Endothelial cell of umbilical vein (primary cell): ENCODE data around the gene DIP2C. TPM values are rescaled to one million over a fixed set of nuclear protein-coding genes. Genes with fewer than 3 reads are reported as not detected.

Experiments
- BruUV-seq: library from RNA; stranded (reverse); fragments of 400-500 nt; replicated peaks from 2 replicates; lab custom pipeline; 2021; lab: Mats Ljungman, UMichigan
- CTCF ChIA-PET: fragments of 300-600, 350-600 bp; sonication (Branson Sonifier 250); formaldehyde crosslinking; loops from one replicate; lab custom pipeline; 2021; ENCODE audit warnings: antibody characterized with exemption, inconsistent platforms; lab: Charles Lee
- POLR2A ChIA-PET: fragments of 300-600, 350-600 bp; sonication (Branson Sonifier 250); formaldehyde crosslinking; loops from one replicate; lab custom pipeline; 2021; ENCODE audit warnings: antibody characterized with exemption, inconsistent platforms; lab: Charles Lee
- DNase-seq: peaks from one replicate; pipeline ENCODE4 v3.0.0-alpha.2; 2011; ENCODE audit warnings: low read depth, low spot score
- FAIRE-seq: peaks from 2 replicates; lab custom pipeline; 2011; peaks lifted over from hg19 to GRCh38; lab: Jason Lieb, UNC
- H2AFZ ChIP-seq: 2 replicates; pipeline ENCODE4 v1.6.0; 2012; ENCODE audit warnings: low read depth, low read length, control low read depth, inconsistent platforms
- H3K27ac ChIP-seq: 2 replicates; pipeline ENCODE4 v1.5.1; 2011; ENCODE audit warnings: low read depth, mild to moderate bottlenecking, control low read depth, low read length, moderate library complexity; ENCODE audit not compliant: insufficient read depth
- H3K27me3 ChIP-seq, 2 experiments: 2 replicates each; pipeline versions ENCODE4 v1.6.0 to v1.6.1; 2011; ENCODE audit warnings: low read length in 2 of 2, mixed read lengths in 1 of 2; ENCODE audit not compliant: control insufficient read depth in 2 of 2, insufficient read depth in 2 of 2
- H3K36me3 ChIP-seq, 2 experiments: 2 replicates in 1 of 2; 3 replicates in 1 of 2; pipeline ENCODE4 v1.5.1; 2011; ENCODE audit warnings: low read length in 2 of 2, mild to moderate bottlenecking in 1 of 2, moderate library complexity in 1 of 2; ENCODE audit not compliant: control insufficient read depth in 2 of 2, insufficient read depth in 2 of 2; ENCODE audit errors: extremely low read depth in 1 of 2
- H3K4me1 ChIP-seq: 3 replicates; pipeline ENCODE4 v1.5.1; 2011; ENCODE audit warnings: mild to moderate bottlenecking, low read length; ENCODE audit not compliant: control insufficient read depth, insufficient read depth; ENCODE audit errors: extremely low read depth
- H3K4me2 ChIP-seq: 2 replicates; pipeline ENCODE4 v1.6.1; 2011; ENCODE audit warnings: low read length, control low read depth, mixed read lengths; ENCODE audit not compliant: insufficient read depth
- H3K4me3 ChIP-seq, 3 experiments: fragments of 200-600 bp in 1 of 3; sonication (generic), shearing (Covaris generic) in 1 of 3; replicated peaks in 1 of 3; 2 replicates each; pipeline ENCODE4 v1.5.1; 2011 to 2016; ENCODE audit warnings: control low read depth in 3 of 3, low read length in 3 of 3, mild to moderate bottlenecking in 2 of 3, inconsistent platforms in 1 of 3, low read depth in 1 of 3, moderate library complexity in 1 of 3; ENCODE audit not compliant: insufficient read depth in 1 of 3
- H3K79me2 ChIP-seq: 2 replicates; pipeline ENCODE4 v1.6.0; 2012; ENCODE audit warnings: low read length, inconsistent platforms; ENCODE audit not compliant: control insufficient read depth, insufficient read depth
- H3K9ac ChIP-seq: replicated peaks from 2 replicates; pipeline ENCODE3; 2011; ENCODE audit warnings: low read length, control low read depth; ENCODE audit not compliant: insufficient read depth; ENCODE audit errors: extremely low read depth
- H3K9me1 ChIP-seq: replicated peaks from 3 replicates; pipeline ENCODE4 v1.6.0; 2011; ENCODE audit warnings: mild to moderate bottlenecking, low read length; ENCODE audit not compliant: control insufficient read depth, insufficient read depth; ENCODE audit errors: extremely low read depth
- H3K9me3 ChIP-seq: replicated peaks from 2 replicates; pipeline ENCODE4 v1.5.1; 2012; ENCODE audit warnings: low read length, inconsistent platforms; ENCODE audit not compliant: control insufficient read depth, insufficient read depth
- H4K20me1 ChIP-seq: replicated peaks from 2 replicates; pipeline ENCODE3; 2011; ENCODE audit warnings: mild to moderate bottlenecking, low read length; ENCODE audit not compliant: control insufficient read depth, insufficient read depth; ENCODE audit errors: extremely low read depth
- EZH2 ChIP-seq: IDR thresholded peaks from 2 replicates; pipeline ENCODE4 v1.6.1; 2012; ENCODE audit warnings: borderline replicate concordance, low read depth, mild to moderate bottlenecking, moderate library complexity, low read length, inconsistent platforms; ENCODE audit not compliant: severe bottlenecking
- FOS ChIP-seq: IDR thresholded peaks from 2 replicates; pipeline ENCODE4 v1.6.1; 2011; ENCODE audit warnings: mild to moderate bottlenecking, low read length, moderate library complexity, borderline replicate concordance; ENCODE audit not compliant: insufficient read depth
- GATA2 ChIP-seq: IDR thresholded peaks from 2 replicates; pipeline ENCODE4 v1.7.0; 2011; ENCODE audit warnings: low read depth, mild to moderate bottlenecking, moderate library complexity, mixed read lengths, low read length; ENCODE audit not compliant: insufficient read length, insufficient read depth
- JUN ChIP-seq: IDR thresholded peaks from 2 replicates; pipeline ENCODE4 v1.6.1; 2011; ENCODE audit warnings: borderline replicate concordance, low read depth; ENCODE audit not compliant: insufficient read length, insufficient read depth
- MAX ChIP-seq: IDR thresholded peaks from 2 replicates; pipeline ENCODE4 v1.6.1; 2011; ENCODE audit not compliant: insufficient read depth, insufficient read length
- MYC ChIP-seq: IDR thresholded peaks from one replicate; pipeline ENCODE4 v1.6.1; 2011; ENCODE audit warnings: mild to moderate bottlenecking, low read depth, low read length
- POLR2A ChIP-seq: IDR thresholded peaks from 2 replicates; pipeline ENCODE4 v1.6.1; 2012; ENCODE audit warnings: low read depth, mild to moderate bottlenecking, control low read depth, low read length
- POLR2AphosphoS5 ChIP-seq: IDR thresholded peaks from 2 replicates; pipeline ENCODE4 v1.6.1; 2012; ENCODE audit warnings: low read depth, mild to moderate bottlenecking, control low read depth, low read length, moderate library complexity; ENCODE audit not compliant: insufficient read depth
- dilution Hi-C: fragments of 300-500 bp; cut with MboI; formaldehyde crosslinking; loops from one replicate; pipeline ENCODE4 v1.15.0; 2019; ENCODE audit warnings: low sequenced_read_pairs; ENCODE audit not compliant: extremely low pct_ligation_motif_present
- intact Hi-C: fragments of 100-400 bp; cut with micrococcal nuclease; formaldehyde crosslinking; loops from one replicate; pipeline ENCODE4 v1.10.0; 2022
- polyA plus RNA-seq, 4 experiments: library from polyadenylated mRNA; depleted of rRNA in 3 of 4; stranded (reverse) in 3 of 4; unstranded in 1 of 4; fragments of >200 nt; gene quantifications; 2 replicates each; pipeline versions ENCODE4 v1.2.1 to v1.2.3, GENCODE V29; 2011 to 2012; ENCODE audit warnings: missing spikeins in 1 of 4
- total RNA-seq: library from RNA; stranded (reverse); gene quantifications from 2 replicates; pipeline ENCODE4 v1.2.3, GENCODE V29; 2021
- TF ChIP-seq, protein P1 (sequence below), 2 donors: IDR thresholded peaks; 1 replicate in 1 of 2; 2 replicates in 1 of 2; pipeline ENCODE4 v1.5.1; 2011; ENCODE audit warnings: low read length in 2 of 2, mild to moderate bottlenecking in 2 of 2, moderate library complexity in 2 of 2, control low read depth in 1 of 2, inconsistent platforms in 1 of 2, low read depth in 1 of 2; ENCODE audit not compliant: insufficient read depth in 1 of 2; ENCODE audit errors: extremely low read depth in 1 of 2

The DIP2C gene
- total and polyA plus RNA-seq, 2 donors (not counting 3 experiments of a cell fraction or from before 2014, with no cell fraction given), result 3.6 to 10.7 TPM

GRCh38 chr10:609262-609658 is 80.2 kb downstream of the DIP2C start:
- peaks cover 2% of the 10 kb centered on the region for H4K20me1 ChIP-seq
- no peak overlapping the region for H2AFZ ChIP-seq
- dilution Hi-C loops, result no loop called here
- H3K9me1 ChIP-seq, result no peaks in the 10 kb centered on the region
- no peaks in the 10 kb centered on the region for H3K4me1 ChIP-seq
- H3K27me3 ChIP-seq, result no peaks in the 10 kb centered on the region
- H3K4me2 ChIP-seq, result no peak overlapping the region
- no peak for FAIRE-seq
- no peaks in the 10 kb centered on the region for H3K36me3 ChIP-seq
- DNase-seq, result no peak
- ChIA-PET CTCF (no interaction called here), POLR2A (no interaction called here)
- intact Hi-C loops, result no loop called here
- no peak overlapping the region for H3K27ac ChIP-seq
- no peak overlapping the region for H3K4me3 ChIP-seq
- H3K79me2 ChIP-seq, result no peaks in the 10 kb centered on the region
- no TSS peak for BruUV-seq
- no peaks in the 10 kb centered on the region for H3K9me3 ChIP-seq
- TF ChIP-seq, protein P1, sequence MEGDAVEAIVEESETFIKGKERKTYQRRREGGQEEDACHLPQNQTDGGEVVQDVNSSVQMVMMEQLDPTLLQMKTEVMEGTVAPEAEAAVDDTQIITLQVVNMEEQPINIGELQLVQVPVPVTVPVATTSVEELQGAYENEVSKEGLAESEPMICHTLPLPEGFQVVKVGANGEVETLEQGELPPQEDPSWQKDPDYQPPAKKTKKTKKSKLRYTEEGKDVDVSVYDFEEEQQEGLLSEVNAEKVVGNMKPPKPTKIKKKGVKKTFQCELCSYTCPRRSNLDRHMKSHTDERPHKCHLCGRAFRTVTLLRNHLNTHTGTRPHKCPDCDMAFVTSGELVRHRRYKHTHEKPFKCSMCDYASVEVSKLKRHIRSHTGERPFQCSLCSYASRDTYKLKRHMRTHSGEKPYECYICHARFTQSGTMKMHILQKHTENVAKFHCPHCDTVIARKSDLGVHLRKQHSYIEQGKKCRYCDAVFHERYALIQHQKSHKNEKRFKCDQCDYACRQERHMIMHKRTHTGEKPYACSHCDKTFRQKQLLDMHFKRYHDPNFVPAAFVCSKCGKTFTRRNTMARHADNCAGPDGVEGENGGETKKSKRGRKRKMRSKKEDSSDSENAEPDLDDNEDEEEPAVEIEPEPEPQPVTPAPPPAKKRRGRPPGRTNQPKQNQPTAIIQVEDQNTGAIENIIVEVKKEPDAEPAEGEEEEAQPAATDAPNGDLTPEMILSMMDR (IDR thresholded peaks at IDR 0.05; ENCODE audit: extremely low read depth in 1 of 2, insufficient read depth in 1 of 2, low read depth in 1 of 2, low read length in 2 of 2), result no peak
- no peak for TF ChIP-seq JUN
- TF ChIP-seq MYC, result no peak
- TF ChIP-seq POLR2AphosphoS5, result no peak
- no peak for TF ChIP-seq EZH2
- no peak for TF ChIP-seq MAX
- TF ChIP-seq GATA2, result no peak
- TF ChIP-seq FOS, result no peak
- TF ChIP-seq POLR2A, result no peak
- no peak overlapping the region for H3K9ac ChIP-seq
